ENCODE data around the gene SDF2. TPM values are rescaled to one million over a fixed set of nuclear protein-coding genes. Genes with fewer than 3 reads are reported as not detected.

The SDF2 gene
- total and polyA plus RNA-seq, 2 experiments from 2014 or later: 32.5 to 54.6 TPM

GRCh38 chr17:28599311-28600184, 62.2 kb downstream of the SDF2 start:
- Histone ChIP-seq H4K20me1 (replicated peaks; ENCODE audit: insufficient read depth) (peaks cover 3% of the 10 kb centered on the region; the same call in 1 of the 2 replicates), H3F3A (replicated peaks; ENCODE audit: low read depth) (peaks cover 17% of the 10 kb centered on the region), H3K9me2 (ENCODE audit: insufficient read depth) (no peaks in the 10 kb centered on the region), H3K4me1 (ENCODE audit: insufficient read depth) (peaks cover 8% of the 10 kb centered on the region), H3K27me3 (ENCODE audit: insufficient read depth) (no peaks in the 10 kb centered on the region), H3K79me2 (replicated peaks; ENCODE audit: insufficient read depth) (peaks cover 34% of the 10 kb centered on the region), H3K4me3 (peak overlapping the region; percentile 94), H3K27ac (ENCODE audit: low read depth) (peak overlapping the region; percentile 82; the same call in 1 of the 2 replicates), H3K36me3 (ENCODE audit: insufficient read depth) (peaks cover 15% of the 10 kb centered on the region; the same call in 1 of the 2 replicates), H2AFZ (peak overlapping the region; percentile 96), H3K4me2 (peak overlapping the region; percentile 98)
- TF ChIP-seq ZNF331 (CRISPR knock-in tag; IDR thresholded peaks at IDR 0.05; ENCODE audit: low read depth) (no peak), NANOG (IDR thresholded peaks at IDR 0.05; ENCODE audit: borderline replicate concordance) (no peak), CREB1 (CRISPR knock-in tag; IDR thresholded peaks at IDR 0.05; ENCODE audit: low read depth) (no peak), POLR2AphosphoS5 (IDR thresholded peaks at IDR 0.05; ENCODE audit: low read depth) (no peak), REST (IDR thresholded peaks at IDR 0.05; ENCODE audit: unreplicated experiment) (no peak), STAT1 (IDR thresholded peaks at IDR 0.05; ENCODE audit: unreplicated experiment) (no peak), JUNB (IDR thresholded peaks at IDR 0.05; ENCODE audit: unreplicated experiment) (no peak), EZH2 (IDR thresholded peaks at IDR 0.05; ENCODE audit: low read depth, unreplicated experiment) (no peak), ZNF114 (CRISPR knock-in tag; IDR thresholded peaks at IDR 0.05) (no peak), EZH2phosphoT487 (IDR thresholded peaks at IDR 0.05; ENCODE audit: unreplicated experiment) (no peak), ETS1 (IDR thresholded peaks at IDR 0.05) (no peak)
- TF ChIP-seq, protein P1, sequence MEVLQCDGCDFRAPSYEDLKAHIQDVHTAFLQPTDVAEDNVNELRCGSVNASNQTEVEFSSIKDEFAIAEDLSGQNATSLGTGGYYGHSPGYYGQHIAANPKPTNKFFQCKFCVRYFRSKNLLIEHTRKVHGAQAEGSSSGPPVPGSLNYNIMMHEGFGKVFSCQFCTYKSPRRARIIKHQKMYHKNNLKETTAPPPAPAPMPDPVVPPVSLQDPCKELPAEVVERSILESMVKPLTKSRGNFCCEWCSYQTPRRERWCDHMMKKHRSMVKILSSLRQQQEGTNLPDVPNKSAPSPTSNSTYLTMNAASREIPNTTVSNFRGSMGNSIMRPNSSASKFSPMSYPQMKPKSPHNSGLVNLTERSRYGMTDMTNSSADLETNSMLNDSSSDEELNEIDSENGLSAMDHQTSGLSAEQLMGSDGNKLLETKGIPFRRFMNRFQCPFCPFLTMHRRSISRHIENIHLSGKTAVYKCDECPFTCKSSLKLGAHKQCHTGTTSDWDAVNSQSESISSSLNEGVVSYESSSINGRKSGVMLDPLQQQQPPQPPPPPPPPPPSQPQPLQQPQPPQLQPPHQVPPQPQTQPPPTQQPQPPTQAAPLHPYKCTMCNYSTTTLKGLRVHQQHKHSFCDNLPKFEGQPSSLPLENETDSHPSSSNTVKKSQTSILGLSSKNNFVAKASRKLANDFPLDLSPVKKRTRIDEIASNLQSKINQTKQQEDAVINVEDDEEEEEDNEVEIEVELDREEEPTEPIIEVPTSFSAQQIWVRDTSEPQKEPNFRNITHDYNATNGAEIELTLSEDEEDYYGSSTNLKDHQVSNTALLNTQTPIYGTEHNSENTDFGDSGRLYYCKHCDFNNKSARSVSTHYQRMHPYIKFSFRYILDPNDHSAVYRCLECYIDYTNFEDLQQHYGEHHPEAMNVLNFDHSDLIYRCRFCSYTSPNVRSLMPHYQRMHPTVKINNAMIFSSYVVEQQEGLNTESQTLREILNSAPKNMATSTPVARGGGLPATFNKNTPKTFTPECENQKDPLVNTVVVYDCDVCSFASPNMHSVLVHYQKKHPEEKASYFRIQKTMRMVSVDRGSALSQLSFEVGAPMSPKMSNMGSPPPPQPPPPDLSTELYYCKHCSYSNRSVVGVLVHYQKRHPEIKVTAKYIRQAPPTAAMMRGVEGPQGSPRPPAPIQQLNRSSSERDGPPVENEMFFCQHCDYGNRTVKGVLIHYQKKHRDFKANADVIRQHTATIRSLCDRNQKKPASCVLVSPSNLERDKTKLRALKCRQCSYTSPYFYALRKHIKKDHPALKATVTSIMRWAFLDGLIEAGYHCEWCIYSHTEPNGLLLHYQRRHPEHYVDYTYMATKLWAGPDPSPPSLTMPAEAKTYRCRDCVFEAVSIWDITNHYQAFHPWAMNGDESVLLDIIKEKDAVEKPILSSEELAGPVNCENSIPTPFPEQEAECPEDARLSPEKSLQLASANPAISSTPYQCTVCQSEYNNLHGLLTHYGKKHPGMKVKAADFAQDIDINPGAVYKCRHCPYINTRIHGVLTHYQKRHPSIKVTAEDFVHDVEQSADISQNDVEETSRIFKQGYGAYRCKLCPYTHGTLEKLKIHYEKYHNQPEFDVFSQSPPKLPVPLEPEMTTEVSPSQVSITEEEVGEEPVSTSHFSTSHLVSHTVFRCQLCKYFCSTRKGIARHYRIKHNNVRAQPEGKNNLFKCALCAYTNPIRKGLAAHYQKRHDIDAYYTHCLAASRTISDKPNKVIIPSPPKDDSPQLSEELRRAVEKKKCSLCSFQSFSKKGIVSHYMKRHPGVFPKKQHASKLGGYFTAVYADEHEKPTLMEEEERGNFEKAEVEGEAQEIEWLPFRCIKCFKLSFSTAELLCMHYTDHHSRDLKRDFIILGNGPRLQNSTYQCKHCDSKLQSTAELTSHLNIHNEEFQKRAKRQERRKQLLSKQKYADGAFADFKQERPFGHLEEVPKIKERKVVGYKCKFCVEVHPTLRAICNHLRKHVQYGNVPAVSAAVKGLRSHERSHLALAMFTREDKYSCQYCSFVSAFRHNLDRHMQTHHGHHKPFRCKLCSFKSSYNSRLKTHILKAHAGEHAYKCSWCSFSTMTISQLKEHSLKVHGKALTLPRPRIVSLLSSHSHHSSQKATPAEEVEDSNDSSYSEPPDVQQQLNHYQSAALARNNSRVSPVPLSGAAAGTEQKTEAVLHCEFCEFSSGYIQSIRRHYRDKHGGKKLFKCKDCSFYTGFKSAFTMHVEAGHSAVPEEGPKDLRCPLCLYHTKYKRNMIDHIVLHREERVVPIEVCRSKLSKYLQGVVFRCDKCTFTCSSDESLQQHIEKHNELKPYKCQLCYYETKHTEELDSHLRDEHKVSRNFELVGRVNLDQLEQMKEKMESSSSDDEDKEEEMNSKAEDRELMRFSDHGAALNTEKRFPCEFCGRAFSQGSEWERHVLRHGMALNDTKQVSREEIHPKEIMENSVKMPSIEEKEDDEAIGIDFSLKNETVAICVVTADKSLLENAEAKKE (CRISPR knock-in tag; IDR thresholded peaks at IDR 0.05): no peak
- TF ChIP-seq, protein P2, sequence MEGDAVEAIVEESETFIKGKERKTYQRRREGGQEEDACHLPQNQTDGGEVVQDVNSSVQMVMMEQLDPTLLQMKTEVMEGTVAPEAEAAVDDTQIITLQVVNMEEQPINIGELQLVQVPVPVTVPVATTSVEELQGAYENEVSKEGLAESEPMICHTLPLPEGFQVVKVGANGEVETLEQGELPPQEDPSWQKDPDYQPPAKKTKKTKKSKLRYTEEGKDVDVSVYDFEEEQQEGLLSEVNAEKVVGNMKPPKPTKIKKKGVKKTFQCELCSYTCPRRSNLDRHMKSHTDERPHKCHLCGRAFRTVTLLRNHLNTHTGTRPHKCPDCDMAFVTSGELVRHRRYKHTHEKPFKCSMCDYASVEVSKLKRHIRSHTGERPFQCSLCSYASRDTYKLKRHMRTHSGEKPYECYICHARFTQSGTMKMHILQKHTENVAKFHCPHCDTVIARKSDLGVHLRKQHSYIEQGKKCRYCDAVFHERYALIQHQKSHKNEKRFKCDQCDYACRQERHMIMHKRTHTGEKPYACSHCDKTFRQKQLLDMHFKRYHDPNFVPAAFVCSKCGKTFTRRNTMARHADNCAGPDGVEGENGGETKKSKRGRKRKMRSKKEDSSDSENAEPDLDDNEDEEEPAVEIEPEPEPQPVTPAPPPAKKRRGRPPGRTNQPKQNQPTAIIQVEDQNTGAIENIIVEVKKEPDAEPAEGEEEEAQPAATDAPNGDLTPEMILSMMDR (conservative IDR thresholded peaks at IDR 0.05; ENCODE audit: low read depth in 2 of 2): no peak
- ATAC-seq (peak; percentile 73), DNase-seq (ENCODE audit: low spot score) (peak; percentile 41)
- no peaks in the 10 kb centered on the region for H3K9me3 Mint-ChIP-seq
- H3K4me1 Mint-ChIP-seq: peaks cover 12% of the 10 kb centered on the region
- peak overlapping the region; percentile 92 for H3K4me3 Mint-ChIP-seq
- H3K27me3 Mint-ChIP-seq (ENCODE audit: insufficient read depth, low read depth, poor library complexity): peaks cover 12% of the 10 kb centered on the region
- peaks cover 30% of the 10 kb centered on the region for H3K36me3 Mint-ChIP-seq (ENCODE audit: low read depth)
- no peak overlapping the region for H3K27ac Mint-ChIP-seq

All from GM23338 (cell line).